Pancreas (tissue), 10 donors: ENCODE measurements around the gene APIP. TPM values are rescaled to one million over a fixed set of nuclear protein-coding genes. Genes with fewer than 3 reads are reported as not detected.
A peak's percentile ranks its signal among the peaks of the same experiment; 100 is the strongest.

Experiments
- ATAC-seq, 4 donors: fragments of 200-7000 bp; cut with Tn5 transposase; one replicate each; pipeline versions ENCODE4 v1.8.0 to v1.9.1; 2020; ENCODE audit warnings: mild to moderate bottlenecking in 4 of 4, moderate library complexity in 4 of 4
- DNase-seq, 6 donors: peaks; one replicate each; pipeline ENCODE4 v3.0.0-alpha.2; 2020
- FAIRE-seq: peaks from 2 replicates; lab custom pipeline; 2012; peaks lifted over from hg19 to GRCh38; lab: Jason Lieb, UNC
- H3K27ac ChIP-seq, 4 donors: fragments of 200-600 bp; sonication (generic); 1 replicate in 3 of 4; 2 replicates in 1 of 4; pipeline versions ENCODE4 v1.5.0 to v1.8.0; 2020
- H3K27me3 ChIP-seq, 4 donors: fragments of 200-600 bp; one replicate each; pipeline ENCODE4 v1.8.0; 2021
- H3K36me3 ChIP-seq, 3 donors: fragments of 200-600 bp; sonication (generic) in 1 of 3; one replicate each; pipeline versions ENCODE4 v1.5.0 to v1.8.0; 2020 to 2021
- H3K4me1 ChIP-seq, 3 donors: fragments of 200-600 bp; one replicate each; pipeline ENCODE4 v1.8.0; 2021
- H3K4me3 ChIP-seq, 4 donors: fragments of 200-600 bp; sonication (generic) in 2 of 4; one replicate each; pipeline versions ENCODE4 v1.5.0 to v1.8.0; 2020 to 2021
- H3K9me3 ChIP-seq, 4 donors: fragments of 200-600 bp; one replicate each; pipeline ENCODE4 v1.8.0; 2021
- WGBS, 2 donors: extraction: QIAGEN DNeasy Blood & Tissue Kit; methylation state at CpG; one replicate each; pipeline ENCODE4 v1.1.7; 2013; 5-methylcytosine and 5-hydroxymethylcytosine counted together
- intact Hi-C, 3 donors: fragments of 100-400 bp; cut with DNase I; formaldehyde crosslinking; loops; one replicate each; pipeline versions ENCODE4 v1.11.1 to v1.14.2; 2022
- polyA plus RNA-seq, 2 donors: library from polyadenylated mRNA; stranded (reverse); fragments of 200-250 nt; gene quantifications; one replicate each; pipeline ENCODE4 v1.2.3, GENCODE V29; 2013
- total RNA-seq, 6 donors: library from RNA; stranded (reverse); fragmentation: NEBNext Ultra II Directional in 4 of 6; extraction: Animal tissue kit (Norgen Biotek cat#: 25700) in 4 of 6; gene quantifications; one replicate each; pipeline versions ENCODE4 v1.2.1 to v1.2.4, GENCODE V29; 2021 to 2023
- TF ChIP-seq, protein P1 (sequence below), 4 donors: fragments of 200-600 bp; sonication (generic) in 3 of 4; IDR thresholded peaks; one replicate each; pipeline versions ENCODE4 v1.5.0 to v1.8.0; 2021; ENCODE audit warnings: antibody characterized with exemption in 4 of 4
- donor health status: healthy with polysubstance abuse.
- donor health status: DM: no; HTN: no; CAD: no; lungs with moderate emphysema.
- donor health status: DM: no; HTN: no; CAD: no.
- donor health status: control.
- donor health status: control.
- donor health status: Bipolar disorder and iron deficiency.
- donor health status: DM: yes; HTN: yes; CAD: no.
- donor health status: DM: no; HTN: no; CAD: no.
- donor health status: DM: no; HTN: no; CAD: no.
- donor health status: DM: yes; HTN: yes; CAD: no.

APIP gene
- total and polyA plus RNA-seq, 8 donors = 12.2 to 21.4 (median 13.9) TPM

DNA sequence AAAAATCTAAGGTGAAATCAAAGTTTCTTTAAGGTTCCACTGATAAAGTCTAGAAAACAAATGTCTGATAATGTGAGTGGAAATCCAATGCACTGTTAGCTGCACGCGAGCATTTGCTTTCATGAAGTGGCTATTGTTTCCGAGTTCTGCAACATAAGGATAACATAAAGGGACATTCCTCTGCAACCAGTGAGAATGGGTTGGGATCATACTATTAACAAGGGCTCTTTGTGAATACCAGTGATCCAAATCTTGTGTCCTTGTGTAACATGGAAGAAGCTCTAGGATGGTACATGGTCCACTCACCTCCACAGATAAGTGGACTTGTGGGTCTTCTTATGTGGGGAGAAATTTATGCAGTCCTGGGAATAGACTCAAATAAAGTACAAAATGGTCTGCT is 24.6 kb downstream of the APIP start:
- intact Hi-C loops = loop anchor here in 1 of 3 donors (10.0 kb wide), 1 partner anchor 307 kb away; no protein-coding TSS in a partner anchor
- no peaks in the 10 kb centered on the region for H3K36me3 ChIP-seq
- no peak for DNase-seq
- H3K27me3 ChIP-seq = no peaks in the 10 kb centered on the region
- FAIRE-seq = no peak
- H3K27ac ChIP-seq = no peak overlapping the region
- peaks cover 7 to 16% (median 10%) of the 10 kb centered on the region in 3 donors for H3K4me1 ChIP-seq
- no peak for ATAC-seq
- TF ChIP-seq, protein P1, sequence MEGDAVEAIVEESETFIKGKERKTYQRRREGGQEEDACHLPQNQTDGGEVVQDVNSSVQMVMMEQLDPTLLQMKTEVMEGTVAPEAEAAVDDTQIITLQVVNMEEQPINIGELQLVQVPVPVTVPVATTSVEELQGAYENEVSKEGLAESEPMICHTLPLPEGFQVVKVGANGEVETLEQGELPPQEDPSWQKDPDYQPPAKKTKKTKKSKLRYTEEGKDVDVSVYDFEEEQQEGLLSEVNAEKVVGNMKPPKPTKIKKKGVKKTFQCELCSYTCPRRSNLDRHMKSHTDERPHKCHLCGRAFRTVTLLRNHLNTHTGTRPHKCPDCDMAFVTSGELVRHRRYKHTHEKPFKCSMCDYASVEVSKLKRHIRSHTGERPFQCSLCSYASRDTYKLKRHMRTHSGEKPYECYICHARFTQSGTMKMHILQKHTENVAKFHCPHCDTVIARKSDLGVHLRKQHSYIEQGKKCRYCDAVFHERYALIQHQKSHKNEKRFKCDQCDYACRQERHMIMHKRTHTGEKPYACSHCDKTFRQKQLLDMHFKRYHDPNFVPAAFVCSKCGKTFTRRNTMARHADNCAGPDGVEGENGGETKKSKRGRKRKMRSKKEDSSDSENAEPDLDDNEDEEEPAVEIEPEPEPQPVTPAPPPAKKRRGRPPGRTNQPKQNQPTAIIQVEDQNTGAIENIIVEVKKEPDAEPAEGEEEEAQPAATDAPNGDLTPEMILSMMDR (IDR thresholded peaks at IDR 0.05) = no peak
- no peak overlapping the region for H3K4me3 ChIP-seq
- WGBS, 2 donors = 59 to 60% methylated on average over 3 of the region's 3 CpGs
- no peaks in the 10 kb centered on the region for H3K9me3 ChIP-seq

DNA sequence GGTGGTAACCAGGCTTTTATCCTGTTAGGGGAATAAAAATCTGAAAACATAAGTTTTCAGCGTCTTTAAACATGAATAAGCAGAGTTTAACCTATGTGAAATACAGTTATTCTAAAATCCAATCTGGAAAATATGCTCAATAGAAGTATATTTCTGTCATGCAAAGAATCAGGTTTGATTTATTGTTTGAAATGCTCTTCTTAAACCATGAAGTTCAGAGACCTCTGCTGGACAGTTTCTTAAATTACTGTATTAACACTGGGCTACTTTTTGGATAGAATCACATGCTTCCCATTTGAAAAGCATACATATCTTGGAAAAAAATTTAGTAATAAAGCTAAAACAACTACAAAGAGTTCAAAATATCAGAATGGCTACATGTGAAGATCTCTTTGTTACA is 25.4 kb downstream of the APIP start:
- ATAC-seq = peak in 3 of 4 donors; percentile 80 to 84 (median 82)

DNA sequence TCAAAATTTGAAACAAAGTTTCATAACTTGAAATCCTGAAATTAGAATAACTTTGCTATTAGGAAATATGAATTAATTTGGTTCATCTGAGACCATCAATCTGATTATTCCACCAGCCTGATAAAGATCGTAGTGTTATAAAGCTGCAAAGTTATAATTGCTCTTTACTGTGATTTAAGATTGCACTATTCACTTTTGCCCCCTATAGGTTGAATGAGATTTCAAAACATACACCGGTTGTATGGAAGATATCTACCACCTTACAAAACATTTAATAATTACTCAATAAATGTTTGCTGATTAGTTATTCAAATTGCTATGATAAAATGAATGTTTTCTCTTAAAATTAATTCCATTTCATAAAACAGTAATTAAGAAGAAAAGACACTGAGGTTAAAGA is 26.1 kb downstream of the APIP start:
- FAIRE-seq = peak; percentile 13
- WGBS, 2 donors = 33 to 43% methylated on average over 2 of the region's 2 CpGs
- H3K27ac ChIP-seq = no peak overlapping the region
- TF ChIP-seq, protein P1 (IDR thresholded peaks at IDR 0.05) = peak in 1 of 4 donors; percentile 12
- intact Hi-C loops = loop anchor here in 1 of 3 donors (10.0 kb wide), 1 partner anchor 305 kb away; no protein-coding TSS in a partner anchor
- H3K9me3 ChIP-seq = no peaks in the 10 kb centered on the region
- no peaks in the 10 kb centered on the region for H3K36me3 ChIP-seq
- no peak overlapping the region for H3K4me3 ChIP-seq
- DNase-seq = no peak
- H3K4me1 ChIP-seq = peaks cover 7 to 16% (median 10%) of the 10 kb centered on the region in 3 donors
- no peaks in the 10 kb centered on the region for H3K27me3 ChIP-seq
- ATAC-seq = peak in 3 of 4 donors; percentile 38 to 65 (median 44)

More for the DNA sequence above, 25.4 kb downstream of the APIP start:
- TF ChIP-seq, protein P1 (IDR thresholded peaks at IDR 0.05) = peak in 3 of 4 donors; percentile 15 to 29 (median 28)
- DNase-seq = no peak
- WGBS, 2 donors = 24 to 26% methylated on average over 1 of the region's 1 CpG
- Histone ChIP-seq H3K4me1 (peaks cover 7 to 16% (median 10%) of the 10 kb centered on the region in 3 donors), H3K27me3 (no peaks in the 10 kb centered on the region), H3K27ac (no peak overlapping the region), H3K4me3 (no peak overlapping the region), H3K36me3 (no peaks in the 10 kb centered on the region), H3K9me3 (no peaks in the 10 kb centered on the region)
- intact Hi-C loops = loop anchor here in 1 of 3 donors (10.0 kb wide), 1 partner anchor 306 kb away; no protein-coding TSS in a partner anchor
- peak; percentile 59 for FAIRE-seq

DNA sequence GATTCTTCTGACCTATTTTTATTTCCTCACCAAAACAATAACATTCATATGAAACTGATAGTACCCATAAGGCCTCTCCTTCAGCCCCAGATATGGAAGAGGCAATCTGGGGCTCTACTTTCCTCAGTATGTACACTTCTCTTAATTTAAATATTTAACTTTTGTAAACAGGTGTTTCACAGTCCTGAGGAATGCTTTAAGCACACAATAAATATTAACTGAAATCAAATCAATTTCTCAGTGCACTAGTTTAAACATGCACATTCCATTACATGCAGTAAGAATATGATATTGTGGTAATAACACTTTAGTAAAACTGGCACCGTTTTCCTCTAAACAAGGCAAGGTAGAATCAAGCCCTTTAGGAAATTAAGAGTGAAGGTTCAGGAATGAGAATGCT is 28.9 kb downstream of the APIP start:
- Histone ChIP-seq H3K36me3 (peaks cover 0 to 8% (median 7%) of the 10 kb centered on the region in 3 donors), H3K4me1 (peaks cover 7 to 16% (median 10%) of the 10 kb centered on the region in 3 donors), H3K9me3 (no peaks in the 10 kb centered on the region), H3K27me3 (no peaks in the 10 kb centered on the region), H3K4me3 (no peak overlapping the region), H3K27ac (no peak overlapping the region)
- no peak for DNase-seq
- intact Hi-C loops = no loop called here
- WGBS, 2 donors = 15 to 26% methylated on average over 1 of the region's 1 CpG
- TF ChIP-seq, protein P1 (IDR thresholded peaks at IDR 0.05) = no peak
- FAIRE-seq = no peak
- peak in 1 of 4 donors; percentile 21 for ATAC-seq

DNA sequence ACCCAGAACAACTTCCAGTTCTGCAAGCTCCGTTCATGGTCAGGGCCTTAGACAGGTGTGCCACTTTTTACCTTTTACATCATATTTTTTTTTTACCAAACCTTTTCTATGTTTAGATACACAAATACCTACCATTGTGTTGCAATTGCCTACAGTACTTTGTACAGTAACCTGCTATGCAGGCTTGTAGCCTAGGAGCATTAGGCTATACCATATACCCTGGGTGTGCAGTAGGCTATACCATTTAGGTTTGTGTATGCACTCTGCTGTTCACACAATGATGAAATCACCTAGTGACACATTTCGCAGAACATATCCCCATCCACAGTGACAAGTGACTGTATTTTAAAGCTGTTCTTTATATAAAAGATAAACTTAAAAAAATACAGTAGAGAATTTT is 29.6 kb downstream of the APIP start:
- no peak for DNase-seq
- H3K4me1 ChIP-seq = peaks cover 7 to 16% (median 10%) of the 10 kb centered on the region in 3 donors
- WGBS, 2 donors = 90 to 99% methylated on average over 2 of the region's 2 CpGs
- no peak overlapping the region for H3K4me3 ChIP-seq
- TF ChIP-seq, protein P1 (IDR thresholded peaks at IDR 0.05) = no peak
- intact Hi-C loops = no loop called here
- peaks cover 0 to 8% (median 7%) of the 10 kb centered on the region in 3 donors for H3K36me3 ChIP-seq
- no peaks in the 10 kb centered on the region for H3K9me3 ChIP-seq
- no peak for ATAC-seq
- FAIRE-seq = no peak
- no peak overlapping the region for H3K27ac ChIP-seq
- H3K27me3 ChIP-seq = no peaks in the 10 kb centered on the region
